Ishikawa (cell line): ENCODE data around the gene EFNA3.

ENCODE experiments used
- CEBPB ChIP-seq: IDR thresholded peaks from 2 replicates; pipeline ENCODE4 v1.6.1; 2012
- EGR1 ChIP-seq: IDR thresholded peaks from 2 replicates; pipeline ENCODE4 v1.6.1; 2012
- RAD21 ChIP-seq: IDR thresholded peaks from 2 replicates; pipeline ENCODE4 v1.6.1; 2012; ENCODE audit warnings: low read depth

DNA sequence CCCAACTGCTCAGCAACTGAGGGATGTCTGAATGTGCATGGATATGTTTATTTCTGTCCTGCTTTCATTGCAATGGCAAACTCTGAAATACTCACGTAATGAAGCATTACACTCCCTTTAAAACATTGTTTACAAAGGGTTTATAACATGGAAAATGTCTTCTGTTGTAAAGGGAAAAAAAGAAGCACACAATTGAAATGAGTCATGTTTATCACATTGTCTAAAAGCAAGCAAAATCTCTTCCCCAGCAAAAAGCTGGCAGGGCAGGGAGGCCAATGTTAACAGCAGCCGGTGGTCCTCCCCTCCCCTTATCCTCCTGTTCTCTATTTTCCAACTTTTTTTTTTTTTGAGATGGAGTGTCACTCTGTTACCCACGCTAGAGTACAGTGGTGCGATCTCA lies 45.2 kb downstream of the EFNA3 start:
- TF ChIP-seq EGR1 (no peak), CEBPB (no peak), RAD21 (no peak)
